ENCODE data around the gene PRKG1.

Gene PRKG1

DNA sequence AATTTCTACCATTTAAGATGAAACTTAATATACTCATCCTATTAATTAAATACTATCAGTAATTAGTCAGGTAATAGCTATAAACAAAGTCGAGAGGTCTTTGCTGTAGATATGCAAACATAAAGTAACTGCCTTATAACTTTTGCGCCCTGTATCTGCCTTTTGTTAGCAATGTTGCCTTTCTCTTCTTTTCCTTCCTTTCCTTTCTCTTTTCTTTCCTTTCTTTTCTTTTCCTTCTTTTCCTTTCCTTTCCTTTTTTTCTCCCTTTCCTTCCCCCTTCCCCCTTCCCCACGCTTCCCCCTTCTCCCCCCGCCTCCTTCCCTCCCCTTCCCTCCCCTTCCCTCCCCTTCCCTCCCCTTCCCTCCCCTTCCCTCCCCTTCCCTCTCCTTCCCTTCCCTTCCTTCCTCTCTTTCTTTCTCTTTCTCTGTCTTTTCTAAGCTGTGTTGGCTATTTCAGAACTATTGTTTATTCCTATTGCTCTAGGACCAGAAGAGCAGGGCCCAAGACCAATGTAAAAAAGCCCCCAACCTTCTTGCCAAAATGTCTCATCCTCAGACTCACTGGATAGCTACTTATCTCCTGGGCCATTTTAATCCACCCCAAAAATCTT is 1174.5 kb downstream of the PRKG1 start:
- H3K9ac ChIP-seq (ENCODE audit: low read length) = no peak overlapping the region
- no peak overlapping the region for H3K4me2 ChIP-seq (ENCODE audit: low read length)
- no peaks in the 10 kb centered on the region for H4K20me1 ChIP-seq (ENCODE audit: insufficient read depth, low read length)
- H3K9me3 ChIP-seq (ENCODE audit: insufficient read depth, low read length) = no peaks in the 10 kb centered on the region
- no peak overlapping the region for H3K27ac ChIP-seq (ENCODE audit: low read length)
- H3K27me3 ChIP-seq (ENCODE audit: low read depth, low read length) = no peaks in the 10 kb centered on the region
- no peak overlapping the region for H3K4me3 ChIP-seq (ENCODE audit: low read length)
- H3K36me3 ChIP-seq (replicated peaks; ENCODE audit: low read depth, low read length) = no peaks in the 10 kb centered on the region
- TF ChIP-seq, protein P1, sequence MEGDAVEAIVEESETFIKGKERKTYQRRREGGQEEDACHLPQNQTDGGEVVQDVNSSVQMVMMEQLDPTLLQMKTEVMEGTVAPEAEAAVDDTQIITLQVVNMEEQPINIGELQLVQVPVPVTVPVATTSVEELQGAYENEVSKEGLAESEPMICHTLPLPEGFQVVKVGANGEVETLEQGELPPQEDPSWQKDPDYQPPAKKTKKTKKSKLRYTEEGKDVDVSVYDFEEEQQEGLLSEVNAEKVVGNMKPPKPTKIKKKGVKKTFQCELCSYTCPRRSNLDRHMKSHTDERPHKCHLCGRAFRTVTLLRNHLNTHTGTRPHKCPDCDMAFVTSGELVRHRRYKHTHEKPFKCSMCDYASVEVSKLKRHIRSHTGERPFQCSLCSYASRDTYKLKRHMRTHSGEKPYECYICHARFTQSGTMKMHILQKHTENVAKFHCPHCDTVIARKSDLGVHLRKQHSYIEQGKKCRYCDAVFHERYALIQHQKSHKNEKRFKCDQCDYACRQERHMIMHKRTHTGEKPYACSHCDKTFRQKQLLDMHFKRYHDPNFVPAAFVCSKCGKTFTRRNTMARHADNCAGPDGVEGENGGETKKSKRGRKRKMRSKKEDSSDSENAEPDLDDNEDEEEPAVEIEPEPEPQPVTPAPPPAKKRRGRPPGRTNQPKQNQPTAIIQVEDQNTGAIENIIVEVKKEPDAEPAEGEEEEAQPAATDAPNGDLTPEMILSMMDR (IDR thresholded peaks at IDR 0.05; ENCODE audit: low read depth, low read length) = no peak
- no peak for TF ChIP-seq EZH2phosphoT487 (IDR thresholded peaks at IDR 0.05; ENCODE audit: low read depth)
- H2AFZ ChIP-seq (ENCODE audit: low read depth, low read length) = no peak overlapping the region
- H3K4me1 ChIP-seq (ENCODE audit: low read length) = no peaks in the 10 kb centered on the region
- no peaks in the 10 kb centered on the region for H3K79me2 ChIP-seq (ENCODE audit: low read length)

DNA sequence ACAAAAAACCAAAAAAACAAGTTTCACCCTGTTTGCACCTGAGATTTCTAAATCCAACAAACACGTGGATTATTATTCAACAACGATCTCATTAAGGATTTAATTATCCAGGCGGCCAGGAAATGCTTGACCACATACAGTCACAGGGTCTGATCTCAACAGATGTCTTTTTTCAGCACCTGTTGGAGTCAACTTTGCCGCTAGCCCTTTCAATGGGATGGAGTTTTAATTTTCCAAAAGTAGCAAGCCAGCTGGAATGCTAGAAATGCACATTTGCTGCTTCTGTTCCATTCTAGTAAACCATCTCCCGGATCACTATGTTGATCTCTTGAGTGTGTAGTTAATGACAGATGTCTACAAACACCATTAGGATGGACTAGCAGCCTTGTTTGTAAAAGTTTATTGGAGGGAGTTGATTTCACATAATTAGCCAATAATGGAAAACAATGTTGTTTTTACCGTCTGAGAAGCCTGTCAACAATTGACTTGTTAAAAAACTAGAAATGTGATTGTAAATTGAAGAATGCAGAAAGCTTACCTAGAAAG is 1175.6 kb downstream of the PRKG1 start:
- Histone ChIP-seq H3K27me3 (ENCODE audit: low read depth, low read length) (no peaks in the 10 kb centered on the region), H3K36me3 (replicated peaks; ENCODE audit: low read depth, low read length) (no peaks in the 10 kb centered on the region), H3K4me3 (ENCODE audit: low read length) (no peak overlapping the region), H3K4me1 (ENCODE audit: low read length) (no peaks in the 10 kb centered on the region), H3K9me3 (ENCODE audit: insufficient read depth, low read length) (no peaks in the 10 kb centered on the region), H3K4me2 (ENCODE audit: low read length) (no peak overlapping the region), H3K9ac (ENCODE audit: low read length) (no peak overlapping the region), H3K79me2 (ENCODE audit: low read length) (no peaks in the 10 kb centered on the region), H4K20me1 (ENCODE audit: insufficient read depth, low read length) (no peaks in the 10 kb centered on the region), H2AFZ (ENCODE audit: low read depth, low read length) (no peak overlapping the region), H3K27ac (ENCODE audit: low read length) (no peak overlapping the region)
- TF ChIP-seq, protein P1 (IDR thresholded peaks at IDR 0.05; ENCODE audit: low read depth, low read length) = no peak
- no peak for TF ChIP-seq EZH2phosphoT487 (IDR thresholded peaks at IDR 0.05; ENCODE audit: low read depth)

DNA sequence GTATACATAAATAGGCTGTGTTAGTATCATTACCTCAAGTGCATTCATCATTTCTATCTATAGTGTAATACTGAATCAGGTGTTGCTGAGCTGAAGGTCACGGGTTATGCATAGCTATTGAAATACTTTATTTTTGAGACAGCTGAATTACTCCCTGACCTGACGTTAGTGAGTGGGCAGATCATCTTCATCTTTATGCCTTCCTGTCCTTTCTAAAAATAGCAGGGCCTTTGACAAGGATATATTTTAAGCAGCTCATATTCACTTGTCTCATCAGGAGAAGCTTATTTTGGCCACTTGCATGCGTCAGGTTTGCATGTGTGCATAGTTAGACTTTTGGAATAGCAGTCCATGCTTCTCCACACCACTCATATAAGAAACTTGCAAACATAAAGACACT is 1176.2 kb downstream of the PRKG1 start:
- no peaks in the 10 kb centered on the region for H3K9me3 ChIP-seq (ENCODE audit: insufficient read depth, low read length)
- H3K4me2 ChIP-seq (ENCODE audit: low read length) = no peak overlapping the region
- H3K36me3 ChIP-seq (replicated peaks; ENCODE audit: low read depth, low read length) = no peaks in the 10 kb centered on the region
- no peaks in the 10 kb centered on the region for H3K27me3 ChIP-seq (ENCODE audit: low read depth, low read length)
- H3K4me1 ChIP-seq (ENCODE audit: low read length) = no peaks in the 10 kb centered on the region
- no peaks in the 10 kb centered on the region for H3K79me2 ChIP-seq (ENCODE audit: low read length)
- TF ChIP-seq, protein P1 (IDR thresholded peaks at IDR 0.05; ENCODE audit: low read depth, low read length) = no peak
- TF ChIP-seq EZH2phosphoT487 (IDR thresholded peaks at IDR 0.05; ENCODE audit: low read depth) = no peak
- no peak overlapping the region for H3K4me3 ChIP-seq (ENCODE audit: low read length)
- no peaks in the 10 kb centered on the region for H4K20me1 ChIP-seq (ENCODE audit: insufficient read depth, low read length)
- H3K27ac ChIP-seq (ENCODE audit: low read length) = no peak overlapping the region
- H2AFZ ChIP-seq (ENCODE audit: low read depth, low read length) = no peak overlapping the region
- H3K9ac ChIP-seq (ENCODE audit: low read length) = no peak overlapping the region

DNA sequence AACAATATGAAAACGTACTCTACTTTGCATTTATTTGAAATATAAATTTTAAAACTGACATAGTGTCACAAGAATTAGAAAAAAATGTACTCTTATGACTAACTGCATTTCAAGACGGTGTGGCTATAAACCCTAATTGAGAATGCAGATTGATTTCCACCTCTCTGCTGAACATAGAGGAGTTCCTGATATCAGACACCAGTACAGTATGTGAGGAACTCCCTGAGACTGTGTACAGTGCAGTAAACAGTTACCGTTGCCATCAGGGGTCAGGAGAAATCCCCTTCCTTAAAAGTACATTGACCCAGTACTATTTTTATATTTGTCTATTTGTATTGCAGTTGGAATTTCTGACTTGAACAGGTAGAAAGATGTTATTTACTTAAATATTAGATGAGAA is 1178.0 kb downstream of the PRKG1 start:
- Histone ChIP-seq H3K79me2 (ENCODE audit: low read length) (no peaks in the 10 kb centered on the region), H4K20me1 (ENCODE audit: insufficient read depth, low read length) (no peaks in the 10 kb centered on the region), H3K4me1 (ENCODE audit: low read length) (peaks cover 10% of the 10 kb centered on the region), H3K9ac (ENCODE audit: low read length) (no peak overlapping the region), H3K36me3 (replicated peaks; ENCODE audit: low read depth, low read length) (no peaks in the 10 kb centered on the region), H2AFZ (ENCODE audit: low read depth, low read length) (no peak overlapping the region), H3K27me3 (ENCODE audit: low read depth, low read length) (no peaks in the 10 kb centered on the region), H3K27ac (ENCODE audit: low read length) (no peak overlapping the region), H3K4me2 (ENCODE audit: low read length) (no peak overlapping the region), H3K4me3 (ENCODE audit: low read length) (no peak overlapping the region), H3K9me3 (ENCODE audit: insufficient read depth, low read length) (no peaks in the 10 kb centered on the region)
- TF ChIP-seq EZH2phosphoT487 (IDR thresholded peaks at IDR 0.05; ENCODE audit: low read depth) = no peak
- TF ChIP-seq, protein P1 (IDR thresholded peaks at IDR 0.05; ENCODE audit: low read depth, low read length) = no peak

All from OCI-LY3 (cell line).